A549 (cell line): ENCODE data around the gene TRIM71. TPM values are rescaled to one million over a fixed set of nuclear protein-coding genes. Genes with fewer than 3 reads are reported as not detected.

Experiments used
- ATAC-seq, 2 experiments: fragments of 200-7000 bp in 1 of 2; fragments of >200 bp in 1 of 2; cut with Nextera tagmentation in 1 of 2; cut with Tn5 transposase in 1 of 2; 3 replicates each; pipeline versions ENCODE4 v1.8.0 to v1.9.1; 2018 to 2020; ENCODE audit warnings: mild to moderate bottlenecking in 1 of 2, moderate library complexity in 1 of 2
- CTCF ChIA-PET: fragments of 300-600 bp; sonication (Branson Sonifier 250); formaldehyde crosslinking; extraction: SDS; loops from one replicate; lab custom pipeline; 2021; ENCODE audit warnings: antibody characterized with exemption, inconsistent platforms; lab: Yijun Ruan, JAX
- POLR2A ChIA-PET: fragments of 350-600 bp; formaldehyde crosslinking; extraction: SDS; loops from one replicate; lab custom pipeline; 2021; ENCODE audit warnings: antibody characterized with exemption, inconsistent platforms; lab: Yijun Ruan, JAX
- DNase-seq, 2 experiments: peaks; one replicate each; pipeline versions ENCODE4 v3.0.0 to v3.0.0-alpha.2; 2011 to 2016; ENCODE audit warnings: low read depth in 1 of 2, low spot score in 1 of 2
- FAIRE-seq: peaks from 2 replicates; lab custom pipeline; 2011; peaks lifted over from hg19 to GRCh38; lab: Jason Lieb, UNC
- H3K27ac ChIP-seq, 2 experiments: fragments of >200 bp; sonication (Bioruptor Twin); formaldehyde crosslinking; 3 replicates each; pipeline ENCODE4 v1.5.1; 2016 to 2017
- H3K4me1 ChIP-seq: fragments of >200 bp; sonication (Bioruptor Twin); formaldehyde crosslinking; 3 replicates; pipeline ENCODE4 v1.6.1; 2016
- H3K4me2 ChIP-seq: fragments of >200 bp; sonication (Bioruptor Twin); formaldehyde crosslinking; 3 replicates; pipeline ENCODE4 v1.6.1; 2016
- H3K4me3 ChIP-seq: fragments of >200 bp; sonication (Bioruptor Twin); formaldehyde crosslinking; 3 replicates; pipeline ENCODE4 v1.5.1; 2016
- H3K9me3 ChIP-seq: fragments of >200 bp; sonication (Bioruptor Twin); formaldehyde crosslinking; 3 replicates; pipeline ENCODE4 v1.6.1; 2016
- ATOH8 ChIP-seq: fragments of 250-450 bp; sonication (Bioruptor Pico); IDR thresholded peaks from 2 replicates; pipeline ENCODE4 v1.5.0; 2020; ENCODE audit warnings: low read depth, mild to moderate bottlenecking, moderate library complexity
- BCL3 ChIP-seq: fragments of >200 bp; sonication (Bioruptor Twin); formaldehyde crosslinking; IDR thresholded peaks from 3 replicates; pipeline ENCODE4 v1.6.1; 2016
- CBX8 ChIP-seq: fragments of 200-600 bp; sonication (generic); IDR thresholded peaks from 2 replicates; pipeline ENCODE4 v1.6.1; 2016
- CHD2 ChIP-seq: fragments of 150-350 bp; IDR thresholded peaks from 2 replicates; pipeline ENCODE4 v1.6.1; 2014; ENCODE audit warnings: low read length; ENCODE audit not compliant: partially characterized antibody
- CTCF ChIP-seq: fragments of >200 bp; sonication (Bioruptor Twin); formaldehyde crosslinking; IDR thresholded peaks from 3 replicates; pipeline ENCODE4 v1.5.1; 2016
- EHMT2 ChIP-seq: fragments of 200-600 bp; sonication (generic); IDR thresholded peaks from 2 replicates; pipeline ENCODE4 v1.6.1; 2016; ENCODE audit warnings: antibody characterized with exemption, low read depth, mild to moderate bottlenecking, moderate library complexity
- EP300 ChIP-seq, 2 experiments: fragments of >200 bp; sonication (Bioruptor Twin); formaldehyde crosslinking; IDR thresholded peaks; 2 replicates in 1 of 2; 3 replicates in 1 of 2; pipeline ENCODE4 v1.6.1; 2016 to 2017
- ESRRA ChIP-seq: fragments of 150-350 bp; IDR thresholded peaks from 2 replicates; pipeline ENCODE4 v1.6.1; 2014; ENCODE audit warnings: mild to moderate bottlenecking, low read length, borderline replicate concordance
- FOSB ChIP-seq: fragments of 250-450 bp; sonication (Bioruptor Pico); IDR thresholded peaks from 2 replicates; pipeline ENCODE4 v1.5.0; 2020; ENCODE audit warnings: mild to moderate bottlenecking, moderate library complexity
- FOSL2 ChIP-seq, 2 experiments: fragments of 450-650 bp in 1 of 2; fragments of >200 bp in 1 of 2; sonication (Bioruptor Twin) in 1 of 2; formaldehyde crosslinking; IDR thresholded peaks; 2 replicates each; pipeline versions ENCODE4 v1.5.0 to v1.6.1; 2016 to 2020; ENCODE audit warnings: mild to moderate bottlenecking in 1 of 2, moderate library complexity in 1 of 2
- HDAC2 ChIP-seq: fragments of 200-600 bp; sonication (generic); IDR thresholded peaks from 2 replicates; pipeline ENCODE4 v1.6.1; 2016
- HMGXB4 ChIP-seq: fragments of 250-450 bp; sonication (Bioruptor Pico); IDR thresholded peaks from 2 replicates; pipeline ENCODE4 v1.5.0; 2021; ENCODE audit warnings: mild to moderate bottlenecking, moderate library complexity, borderline replicate concordance
- HOXB13 ChIP-seq: fragments of 250-450 bp; sonication (Bioruptor Pico); IDR thresholded peaks from 2 replicates; pipeline ENCODE4 v1.5.0; 2020; ENCODE audit warnings: low read depth, mild to moderate bottlenecking, moderate library complexity
- HOXB5 ChIP-seq: fragments of 250-450 bp; sonication (Bioruptor Pico); IDR thresholded peaks from 2 replicates; pipeline ENCODE4 v1.5.0; 2020; ENCODE audit warnings: mild to moderate bottlenecking, moderate library complexity
- JUNB ChIP-seq: fragments of >200 bp; sonication (Bioruptor Twin); formaldehyde crosslinking; IDR thresholded peaks from 2 replicates; pipeline ENCODE4 v1.6.1; 2016
- KDM5A ChIP-seq: fragments of 200-600 bp; sonication (generic); IDR thresholded peaks from 2 replicates; pipeline ENCODE4 v1.6.1; 2016; ENCODE audit warnings: antibody characterized with exemption, mild to moderate bottlenecking
- MYC ChIP-seq: IDR thresholded peaks from 2 replicates; pipeline ENCODE4 v1.6.1; 2012; ENCODE audit warnings: mild to moderate bottlenecking, inconsistent platforms, low read length, improper control_type of control experiment, borderline replicate concordance
- NFE2L2 ChIP-seq: fragments of 150-350 bp; conservative IDR thresholded peaks from 2 replicates; pipeline ENCODE4 v1.6.1; 2014; ENCODE audit warnings: low read length
- RARB ChIP-seq: fragments of 250-450 bp; sonication (Bioruptor Pico); IDR thresholded peaks from 2 replicates; pipeline ENCODE4 v1.8.0; 2021; ENCODE audit warnings: mild to moderate bottlenecking, moderate library complexity
- RNF2 ChIP-seq: fragments of 200-600 bp; sonication (generic); IDR thresholded peaks from 2 replicates; pipeline ENCODE4 v1.6.1; 2016; ENCODE audit warnings: low read depth, mild to moderate bottlenecking, antibody characterized with exemption, moderate library complexity, borderline replicate concordance
- TFCP2L1 ChIP-seq: fragments of 250-450 bp; sonication (Bioruptor Pico); IDR thresholded peaks from 2 replicates; pipeline ENCODE4 v1.5.0; 2021; ENCODE audit warnings: mild to moderate bottlenecking
- TP53 ChIP-seq: fragments of 250-450 bp; sonication (Bioruptor Pico); IDR thresholded peaks from 2 replicates; pipeline ENCODE4 v1.5.0; 2021; ENCODE audit warnings: mild to moderate bottlenecking, moderate library complexity
- ZFP36 ChIP-seq: fragments of 450-650 bp; IDR thresholded peaks from 2 replicates; pipeline ENCODE4 v1.6.1; 2014; ENCODE audit warnings: borderline replicate concordance; ENCODE audit not compliant: partially characterized antibody
- WGBS: methylation state at CpG from one replicate; pipeline ENCODE4 v1.1.6; 2017; ENCODE audit errors: missing lambda C conversion rate; 5-methylcytosine and 5-hydroxymethylcytosine counted together
- polyA plus RNA-seq, 4 experiments: library from polyadenylated mRNA; depleted of rRNA in 3 of 4; stranded (reverse); fragments of >200 nt; fragmentation: RNase III in 1 of 4; extraction: RNeasy Plus Mini Kit Qiagen cat#74134 plus additional on column Dnase treatment in 1 of 4; gene quantifications; 2 replicates in 3 of 4; 3 replicates in 1 of 4; pipeline ENCODE4 v1.2.3, GENCODE V29; 2011 to 2017

TRIM71 gene
- polyA plus RNA-seq, 2 of the 4 experiments (the other 2 are of a cell fraction): 0.01 TPM; not detected in 1

- H3K4me3 ChIP-seq: no peak overlapping the region
- CTCF ChIA-PET: interaction anchor here (1.3 kb wide), 1 partner anchor 9 kb away, joined by 3 read pairs; no protein-coding TSS in a partner anchor
- no peak overlapping the region for H3K27ac ChIP-seq
- WGBS: 73% methylated on average over 7 of the region's 7 CpGs
- no peaks in the 10 kb centered on the region for H3K4me1 ChIP-seq
- FAIRE-seq (no peak), ATAC-seq (no peak), DNase-seq (no peak)
- POLR2A ChIA-PET: interaction anchor here (0.6 kb wide), 1 partner anchor 858 kb away, joined by 8 read pairs; no protein-coding TSS in a partner anchor
- TF ChIP-seq ZFP36: no peak
- TF ChIP-seq ESRRA: no peak
- TF ChIP-seq BCL3: no peak
- TF ChIP-seq HOXB5 (CRISPR knock-in tag): no peak
- TF ChIP-seq KDM5A: no peak
- no peak for TF ChIP-seq FOSB (CRISPR knock-in tag)
- no peak for TF ChIP-seq EHMT2
- no peak for TF ChIP-seq EP300 (IDR thresholded peaks at IDR 0.05)
- TF ChIP-seq NFE2L2: no peak
- no peak for TF ChIP-seq CHD2
- no peak for TF ChIP-seq RNF2
- H3K9me3 ChIP-seq: no peaks in the 10 kb centered on the region
- no peak overlapping the region for H3K4me2 ChIP-seq
These were observed 51.1 kb downstream of the TRIM71 start for GRCh38 chr3:32868719-32869512.

GRCh38 chr3:32869513-32870047 lies 51.8 kb downstream of the TRIM71 start:
- no peak for TF ChIP-seq CBX8
- TF ChIP-seq CTCF: no peak
- no peak for TF ChIP-seq RARB (CRISPR knock-in tag)
- TF ChIP-seq JUNB: no peak
- TF ChIP-seq TFCP2L1 (CRISPR knock-in tag): no peak
- no peak for TF ChIP-seq HOXB13 (CRISPR knock-in tag)
- no peak for TF ChIP-seq FOSL2 (IDR thresholded peaks at IDR 0.05)
- no peak for TF ChIP-seq FOSL2 (CRISPR knock-in tag; IDR thresholded peaks at IDR 0.05)
- no peak for TF ChIP-seq MYC
- no peak for TF ChIP-seq ATOH8
- no peak for TF ChIP-seq HMGXB4 (CRISPR knock-in tag)
- TF ChIP-seq ESRRA: no peak
- TF ChIP-seq TP53: no peak
- TF ChIP-seq HDAC2: no peak
- no peaks in the 10 kb centered on the region for H3K9me3 ChIP-seq
- H3K27ac ChIP-seq: no peak overlapping the region
- ATAC-seq (no peak), DNase-seq (no peak), FAIRE-seq (no peak)
- ChIA-PET POLR2A (no interaction called here), CTCF (interaction anchor here (0.6 to 1.3 kb wide), 2 partner anchors 9 to 17 kb away, joined by 3 read pairs; no protein-coding TSS in a partner anchor)
- no peak overlapping the region for H3K4me2 ChIP-seq
- WGBS: 84% methylated on average over 15 of the region's 15 CpGs
- H3K4me1 ChIP-seq: no peaks in the 10 kb centered on the region
- H3K4me3 ChIP-seq: no peak overlapping the region
